Progenitor cell of endocrine pancreas (in vitro differentiated cells): ENCODE results near the gene TTC32. TPM values are rescaled to one million over a fixed set of nuclear protein-coding genes. Genes with fewer than 3 reads are reported as not detected.

Experiments
- DNase-seq: peaks from one replicate; pipeline ENCODE4 v3.0.0; 2021; ENCODE audit warnings: low spot score; ENCODE audit not compliant: unreplicated experiment
- H3K27ac Mint-ChIP-seq: 2 replicates; pipeline ENCODE4 v1.8.0; 2021; ENCODE audit warnings: mild to moderate bottlenecking, moderate library complexity, mixed read lengths
- H3K27me3 Mint-ChIP-seq: 2 replicates; pipeline ENCODE4 v1.8.0; 2021; ENCODE audit warnings: mixed read lengths
- H3K36me3 Mint-ChIP-seq: 2 replicates; pipeline ENCODE4 v1.8.0; 2022; ENCODE audit warnings: mixed read lengths; ENCODE audit not compliant: insufficient read depth
- H3K4me1 Mint-ChIP-seq: 2 replicates; pipeline ENCODE4 v1.8.0; 2021; ENCODE audit warnings: low read depth, mixed read lengths
- H3K4me3 Mint-ChIP-seq: 2 replicates; pipeline ENCODE4 v1.8.0; 2021; ENCODE audit warnings: low read depth, mild to moderate bottlenecking, moderate library complexity, mixed read lengths
- H3K9me3 Mint-ChIP-seq: 2 replicates; pipeline ENCODE4 v1.8.0; 2021; ENCODE audit warnings: low read depth, mixed read lengths
- CTCF ChIP-seq: fragments of 200-600 bp; sonication (generic); IDR thresholded peaks from one replicate; pipeline ENCODE4 v1.5.0; 2021; ENCODE audit warnings: antibody characterized with exemption, mild to moderate bottlenecking; ENCODE audit not compliant: unreplicated experiment
- total RNA-seq: library from RNA; stranded (reverse); gene quantifications from 2 replicates; pipeline ENCODE4 v1.2.1, GENCODE V29; 2021

The TTC32 gene
- total RNA-seq, 1 donor from 2014 or later = 15.6 TPM

- TF ChIP-seq CTCF = no peak
- H3K36me3 Mint-ChIP-seq = no peaks in the 10 kb centered on the region
- peaks cover 8% of the 10 kb centered on the region for H3K27me3 Mint-ChIP-seq
- H3K27ac Mint-ChIP-seq = no peak overlapping the region
- H3K4me3 Mint-ChIP-seq = no peak overlapping the region
- no peaks in the 10 kb centered on the region for H3K9me3 Mint-ChIP-seq
- DNase-seq = no peak
- peaks cover 4% of the 10 kb centered on the region for H3K4me1 Mint-ChIP-seq
Observed at GRCh38 chr2:19861813-19862212, 40.0 kb downstream of the TTC32 start.

- no peaks in the 10 kb centered on the region for H3K36me3 Mint-ChIP-seq
- no peak overlapping the region for H3K4me3 Mint-ChIP-seq
- no peaks in the 10 kb centered on the region for H3K9me3 Mint-ChIP-seq
- TF ChIP-seq CTCF = no peak
- H3K27me3 Mint-ChIP-seq = peaks cover 8% of the 10 kb centered on the region
- no peak overlapping the region for H3K27ac Mint-ChIP-seq
- H3K4me1 Mint-ChIP-seq = peaks cover 15% of the 10 kb centered on the region
- no peak for DNase-seq
Observed at GRCh38 chr2:19860022-19860421, 41.8 kb downstream of the TTC32 start.

- Mint-ChIP-seq H3K27me3 (peaks cover 8% of the 10 kb centered on the region), H3K4me3 (no peak overlapping the region), H3K9me3 (no peaks in the 10 kb centered on the region), H3K4me1 (peaks cover 15% of the 10 kb centered on the region), H3K36me3 (no peaks in the 10 kb centered on the region), H3K27ac (peak overlapping the region; percentile 74)
- TF ChIP-seq CTCF = no peak
- no peak for DNase-seq
Observed at GRCh38 chr2:19859565-19859964, 42.2 kb downstream of the TTC32 start.

- peaks cover 15% of the 10 kb centered on the region for H3K4me1 Mint-ChIP-seq
- peaks cover 6% of the 10 kb centered on the region for H3K27me3 Mint-ChIP-seq
- no peak overlapping the region for H3K4me3 Mint-ChIP-seq
- no peak overlapping the region for H3K27ac Mint-ChIP-seq
- no peak for DNase-seq
- no peaks in the 10 kb centered on the region for H3K9me3 Mint-ChIP-seq
- H3K36me3 Mint-ChIP-seq = no peaks in the 10 kb centered on the region
- no peak for TF ChIP-seq CTCF
Observed at GRCh38 chr2:19857806-19858205, 44.0 kb downstream of the TTC32 start.

GRCh38 chr2:19857100-19857499, 44.7 kb downstream of the TTC32 start:
- Mint-ChIP-seq H3K4me3 (no peak overlapping the region), H3K27me3 (peaks cover 4% of the 10 kb centered on the region), H3K9me3 (no peaks in the 10 kb centered on the region), H3K4me1 (peaks cover 15% of the 10 kb centered on the region), H3K36me3 (no peaks in the 10 kb centered on the region), H3K27ac (no peak overlapping the region)
- no peak for TF ChIP-seq CTCF
- DNase-seq = no peak
